Rectal smooth muscle tissue (tissue), 1 donor: ENCODE measurements around the gene GATB.

Experiments used
- H3K27ac ChIP-seq: one replicate; pipeline ENCODE4 v1.7.0; 2013; ENCODE audit warnings: low read depth, low read length, inconsistent platforms
- H3K27me3 ChIP-seq: one replicate; pipeline ENCODE4 v1.7.0; 2013; ENCODE audit warnings: low read length; ENCODE audit not compliant: control insufficient read depth, insufficient read depth
- H3K36me3 ChIP-seq: one replicate; pipeline ENCODE4 v1.7.0; 2013; ENCODE audit warnings: low read length; ENCODE audit not compliant: control insufficient read depth, insufficient read depth
- H3K4me1 ChIP-seq: one replicate; pipeline ENCODE4 v1.7.0; 2013; ENCODE audit warnings: low read length; ENCODE audit not compliant: control insufficient read depth, insufficient read depth
- H3K4me3 ChIP-seq: one replicate; pipeline ENCODE4 v1.7.0; 2013; ENCODE audit warnings: low read length
- H3K9ac ChIP-seq: one replicate; pipeline ENCODE4 v1.7.0; 2013; ENCODE audit warnings: low read length

Gene GATB

DNA sequence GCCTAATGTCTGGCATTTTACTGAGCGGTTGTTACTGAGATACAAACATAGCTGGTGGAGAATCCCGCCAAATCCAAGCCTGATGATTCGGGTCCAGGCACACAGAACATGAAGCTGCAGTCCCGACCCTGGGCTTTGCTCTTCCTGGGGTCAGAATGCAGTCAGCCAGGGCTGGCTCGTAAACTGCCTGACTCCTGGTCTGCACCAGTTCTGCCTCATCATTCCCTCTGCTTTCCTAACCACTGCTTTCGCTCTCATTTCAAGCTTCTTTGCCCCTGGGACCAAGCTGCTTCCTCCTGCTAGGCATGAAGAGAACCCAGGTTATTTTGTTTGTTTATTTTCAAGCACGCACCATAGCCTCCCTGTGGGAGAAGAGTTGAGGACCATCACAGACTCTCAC is 39.3 kb downstream of the GATB start:
- Histone ChIP-seq H3K27me3 (no peaks in the 10 kb centered on the region), H3K9ac (no peak overlapping the region), H3K27ac (no peak overlapping the region), H3K36me3 (no peaks in the 10 kb centered on the region), H3K4me1 (no peaks in the 10 kb centered on the region), H3K4me3 (no peak overlapping the region)

GRCh38 chr4:151719956-151720334 is 40.9 kb downstream of the GATB start:
- no peaks in the 10 kb centered on the region for H3K27me3 ChIP-seq
- no peak overlapping the region for H3K9ac ChIP-seq
- H3K4me1 ChIP-seq: no peaks in the 10 kb centered on the region
- H3K27ac ChIP-seq: no peak overlapping the region
- no peak overlapping the region for H3K4me3 ChIP-seq
- H3K36me3 ChIP-seq: no peaks in the 10 kb centered on the region

DNA sequence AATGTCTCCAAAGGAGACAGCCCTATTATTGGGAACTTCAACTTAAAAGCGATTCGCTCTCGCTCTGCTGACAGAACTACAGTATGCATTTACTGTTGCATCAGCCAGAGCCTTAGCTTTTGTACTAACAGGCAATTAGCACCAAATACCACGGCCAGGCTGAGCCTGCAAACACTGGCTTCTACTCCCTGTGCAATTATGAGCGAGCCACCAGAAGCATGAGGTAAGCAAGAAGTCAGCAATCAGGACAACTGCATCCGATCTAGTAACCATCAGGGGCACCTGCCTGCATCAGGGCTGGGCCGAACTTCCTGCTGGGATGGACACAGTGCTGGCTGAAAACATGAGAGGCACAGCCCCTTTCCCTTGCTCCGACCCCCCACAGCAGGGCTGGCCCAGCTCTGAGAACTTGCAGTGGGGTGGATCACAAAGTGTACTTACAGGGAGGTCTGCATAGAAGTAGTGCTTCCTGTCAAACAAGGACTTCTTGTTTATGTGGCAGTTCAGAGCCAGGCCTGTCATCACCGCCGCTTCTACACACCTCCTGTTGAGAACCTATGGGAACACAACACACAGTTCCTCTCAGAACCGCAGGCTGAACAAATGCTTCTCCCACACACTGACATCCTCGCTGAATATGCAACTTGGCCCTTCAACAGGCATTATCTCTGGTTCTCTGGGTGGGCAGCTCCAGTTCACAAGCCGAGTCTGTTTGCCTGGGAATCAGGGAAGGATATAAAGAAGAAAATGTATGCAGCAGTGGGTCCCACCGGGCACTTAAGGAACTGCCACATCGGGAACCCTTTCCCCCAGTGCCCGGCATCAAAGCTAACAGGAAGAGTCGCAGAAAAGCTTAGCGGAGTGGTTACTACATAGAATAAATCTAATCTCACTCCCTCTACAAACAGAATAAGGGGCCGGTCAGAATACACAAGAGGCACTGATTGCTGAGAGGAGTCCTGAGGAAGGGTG is 41.5 kb downstream of the GATB start:
- Histone ChIP-seq H3K4me1 (no peaks in the 10 kb centered on the region), H3K36me3 (no peaks in the 10 kb centered on the region), H3K4me3 (no peak overlapping the region), H3K27ac (no peak overlapping the region), H3K9ac (no peak overlapping the region), H3K27me3 (no peaks in the 10 kb centered on the region)

GRCh38 chr4:151717909-151718628 is 42.7 kb downstream of the GATB start:
- no peaks in the 10 kb centered on the region for H3K4me1 ChIP-seq
- H3K36me3 ChIP-seq: no peaks in the 10 kb centered on the region
- H3K4me3 ChIP-seq: no peak overlapping the region
- no peak overlapping the region for H3K9ac ChIP-seq
- H3K27ac ChIP-seq: no peak overlapping the region
- no peaks in the 10 kb centered on the region for H3K27me3 ChIP-seq

DNA sequence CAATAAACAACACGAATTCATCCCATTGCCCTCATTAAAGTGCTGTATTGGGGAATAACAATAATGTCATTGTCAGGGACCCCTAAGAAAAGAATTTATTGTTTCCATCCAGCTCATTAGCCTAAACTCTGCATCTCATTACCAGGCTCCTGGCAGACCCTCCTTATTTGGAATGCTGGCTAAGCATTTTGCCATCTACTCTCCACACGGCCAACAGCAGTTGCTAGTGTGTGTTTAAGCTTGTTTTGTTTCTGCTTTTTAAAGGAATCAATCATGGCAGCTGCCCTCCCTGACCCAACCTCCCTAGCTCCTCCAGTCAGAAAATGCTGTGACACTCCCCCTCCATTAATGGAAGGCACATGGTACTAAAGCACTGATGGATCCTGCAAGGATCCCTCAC is 43.5 kb downstream of the GATB start:
- Histone ChIP-seq H3K27ac (no peak overlapping the region), H3K4me1 (no peaks in the 10 kb centered on the region), H3K36me3 (no peaks in the 10 kb centered on the region), H3K9ac (no peak overlapping the region), H3K27me3 (no peaks in the 10 kb centered on the region), H3K4me3 (no peak overlapping the region)

- no peaks in the 10 kb centered on the region for H3K27me3 ChIP-seq
- no peaks in the 10 kb centered on the region for H3K4me1 ChIP-seq
- H3K9ac ChIP-seq: no peak overlapping the region
- no peak overlapping the region for H3K27ac ChIP-seq
- H3K36me3 ChIP-seq: no peaks in the 10 kb centered on the region
- H3K4me3 ChIP-seq: no peak overlapping the region
Measured at GRCh38 chr4:151716324-151716723, 44.5 kb downstream of the GATB start.

- Histone ChIP-seq H3K27me3 (no peaks in the 10 kb centered on the region), H3K4me1 (no peaks in the 10 kb centered on the region), H3K36me3 (no peaks in the 10 kb centered on the region), H3K9ac (no peak overlapping the region), H3K27ac (no peak overlapping the region), H3K4me3 (no peak overlapping the region)
Measured at GRCh38 chr4:151715881-151716280, 44.9 kb downstream of the GATB start.

GRCh38 chr4:151712777-151713176 is 48.0 kb downstream of the GATB start:
- H3K36me3 ChIP-seq: peaks cover 1% of the 10 kb centered on the region
- no peak overlapping the region for H3K9ac ChIP-seq
- no peaks in the 10 kb centered on the region for H3K4me1 ChIP-seq
- no peak overlapping the region for H3K4me3 ChIP-seq
- no peak overlapping the region for H3K27ac ChIP-seq
- no peaks in the 10 kb centered on the region for H3K27me3 ChIP-seq

DNA sequence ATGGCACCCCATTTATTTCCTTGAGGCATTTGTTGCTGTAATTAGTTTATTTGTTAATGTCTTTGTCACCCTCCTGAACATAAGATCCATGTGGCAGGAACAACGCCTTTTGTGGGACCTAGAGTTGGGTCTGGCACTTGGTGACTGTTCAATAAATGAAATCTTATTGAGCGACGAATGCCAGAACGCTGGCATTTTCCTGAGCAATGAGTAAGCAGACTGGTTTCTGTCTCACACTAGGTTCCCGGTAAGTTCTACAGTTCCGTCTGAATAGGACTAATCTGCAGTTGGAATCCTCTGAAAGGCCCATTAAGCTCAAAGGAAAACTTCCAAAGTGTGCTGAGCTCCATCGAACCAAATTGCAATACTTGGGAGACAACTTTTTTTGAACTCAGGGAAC is 49.2 kb downstream of the GATB start:
- Histone ChIP-seq H3K27ac (no peak overlapping the region), H3K9ac (no peak overlapping the region), H3K36me3 (peaks cover 5% of the 10 kb centered on the region), H3K4me1 (no peaks in the 10 kb centered on the region), H3K27me3 (no peaks in the 10 kb centered on the region), H3K4me3 (no peak overlapping the region)

DNA sequence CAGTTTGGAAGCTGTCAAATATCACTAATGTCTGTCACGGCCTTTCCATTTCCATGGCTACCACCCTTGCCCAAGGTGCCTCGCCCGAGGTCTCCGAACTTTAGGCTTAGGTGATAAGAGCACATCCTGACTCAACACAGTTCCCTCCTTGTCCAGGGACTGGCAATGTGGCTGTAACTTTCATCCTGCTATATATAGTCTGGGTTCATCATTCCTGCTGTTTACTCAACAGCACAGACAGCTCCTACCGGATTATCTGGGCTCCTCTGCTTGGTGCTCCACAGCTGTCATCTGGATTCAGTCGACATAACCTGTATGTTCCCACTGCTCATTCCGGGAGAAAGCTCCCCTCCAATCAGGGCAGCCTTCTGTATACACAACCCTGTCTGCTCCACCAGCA is 51.2 kb downstream of the GATB start:
- Histone ChIP-seq H3K4me3 (no peak overlapping the region), H3K4me1 (no peaks in the 10 kb centered on the region), H3K9ac (no peak overlapping the region), H3K36me3 (peaks cover 7% of the 10 kb centered on the region), H3K27ac (no peak overlapping the region), H3K27me3 (no peaks in the 10 kb centered on the region)

GRCh38 chr4:151709071-151709470 is 51.7 kb downstream of the GATB start:
- no peaks in the 10 kb centered on the region for H3K27me3 ChIP-seq
- no peak overlapping the region for H3K4me3 ChIP-seq
- H3K9ac ChIP-seq: no peak overlapping the region
- no peaks in the 10 kb centered on the region for H3K4me1 ChIP-seq
- H3K27ac ChIP-seq: no peak overlapping the region
- H3K36me3 ChIP-seq: peaks cover 7% of the 10 kb centered on the region

DNA sequence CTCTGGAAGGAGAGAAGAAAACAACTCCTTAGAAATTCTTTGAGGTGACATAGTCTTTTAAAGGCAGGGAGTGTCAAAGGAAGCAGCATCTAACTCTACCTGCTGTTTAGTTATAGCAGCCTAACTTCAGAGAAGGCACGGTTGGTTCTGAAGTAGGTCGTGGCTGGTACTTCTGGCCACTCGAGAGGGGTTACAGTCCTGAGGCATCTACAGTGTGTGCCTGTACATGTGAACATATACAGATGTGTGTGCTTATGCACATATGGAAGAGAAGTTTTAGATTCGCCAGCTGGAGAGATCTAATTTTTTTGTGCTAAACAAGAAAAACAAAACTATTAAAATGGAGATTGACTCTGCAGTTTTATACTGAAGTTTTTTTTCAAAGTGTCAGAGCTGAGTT is 52.7 kb downstream of the GATB start:
- Histone ChIP-seq H3K9ac (no peak overlapping the region), H3K36me3 (peaks cover 8% of the 10 kb centered on the region), H3K4me3 (no peak overlapping the region), H3K27me3 (no peaks in the 10 kb centered on the region), H3K27ac (no peak overlapping the region), H3K4me1 (no peaks in the 10 kb centered on the region)
